HepG2 (cell line): ENCODE measurements around the gene CPT1A. TPM values are rescaled to one million over a fixed set of nuclear protein-coding genes. Genes with fewer than 3 reads are reported as not detected.

Experiments used
- ATAC-seq: fragments of 200-7000 bp; cut with Tn5 transposase; 3 replicates; pipeline ENCODE4 v1.9.1; 2020; ENCODE audit warnings: mild to moderate bottlenecking, moderate library complexity
- BruUV-seq: library from RNA; stranded (reverse); fragments of 400-500 nt; replicated peaks from 2 replicates; lab custom pipeline; 2021; lab: Mats Ljungman, UMichigan
- CTCF ChIA-PET: fragments of 300-600 bp; formaldehyde crosslinking; extraction: SDS; loops from one replicate; lab custom pipeline; 2021; ENCODE audit warnings: low total read pairs, inconsistent platforms, low intra/inter-chr PET ratio; lab: Yijun Ruan, JAX
- POLR2A ChIA-PET: fragments of 350-600 bp; sonication (Branson Sonifier 250); formaldehyde crosslinking; loops from one replicate; lab custom pipeline; 2020; ENCODE audit warnings: antibody characterized with exemption, inconsistent platforms; lab: Yijun Ruan, JAX
- DNase-seq: peaks from one replicate; pipeline ENCODE4 v3.0.0-alpha.2; 2015; ENCODE audit warnings: low spot score
- FAIRE-seq: peaks from 3 replicates; lab custom pipeline; 2011; peaks lifted over from hg19 to GRCh38; lab: Jason Lieb, UNC
- H2AFZ ChIP-seq: one replicate; pipeline ENCODE4 v1.6.1; 2011; ENCODE audit warnings: low read length, inconsistent platforms
- H3K27ac ChIP-seq: fragments of 300-600 bp; 3 replicates; pipeline ENCODE4 v1.8.0; 2011; ENCODE audit warnings: mixed run types, mild to moderate bottlenecking, mixed read lengths, low read length, inconsistent platforms; ENCODE audit not compliant: insufficient read depth; ENCODE audit errors: extremely low read length
- H3K27me3 ChIP-seq, 2 experiments: fragments of 200-600 bp in 1 of 2; 2 replicates in 1 of 2; 3 replicates in 1 of 2; pipeline versions ENCODE4 v1.6.0 to v1.8.0; 2011; ENCODE audit warnings: low read length in 2 of 2, mild to moderate bottlenecking in 2 of 2, moderate library complexity in 2 of 2, inconsistent platforms in 1 of 2; ENCODE audit not compliant: insufficient read depth in 2 of 2, control insufficient read depth in 1 of 2
- H3K36me3 ChIP-seq, 2 experiments: fragments of 200-600 bp in 1 of 2; replicated peaks in 1 of 2; 2 replicates in 1 of 2; 3 replicates in 1 of 2; pipeline versions ENCODE4 v1.5.1 to v1.8.0; 2011; ENCODE audit warnings: low read length in 2 of 2, inconsistent platforms in 1 of 2; ENCODE audit not compliant: insufficient read depth in 2 of 2, control insufficient read depth in 1 of 2
- H3K4me1 ChIP-seq: 2 replicates; pipeline ENCODE4 v1.5.1; 2012; ENCODE audit warnings: low read length, inconsistent platforms; ENCODE audit not compliant: insufficient read depth
- H3K4me2 ChIP-seq: 2 replicates; pipeline ENCODE4 v1.6.0; 2011; ENCODE audit warnings: low read depth, low read length, inconsistent platforms
- H3K4me3 ChIP-seq, 3 experiments: fragments of 200-600 bp in 1 of 3; sonication (generic), shearing (Covaris generic) in 1 of 3; replicated peaks in 1 of 3; 2 replicates each; pipeline ENCODE4 v1.5.1; 2011 to 2016; ENCODE audit warnings: low read length in 3 of 3, inconsistent platforms in 2 of 3, low read depth in 2 of 3, mild to moderate bottlenecking in 2 of 3, control low read depth in 1 of 3, mixed read lengths in 1 of 3; ENCODE audit not compliant: insufficient read depth in 1 of 3
- H3K79me2 ChIP-seq: one replicate; pipeline ENCODE4 v1.6.1; 2011; ENCODE audit warnings: low read length, inconsistent platforms; ENCODE audit not compliant: insufficient read depth
- H3K9ac ChIP-seq: 2 replicates; pipeline ENCODE4 v1.6.0; 2011; ENCODE audit warnings: mild to moderate bottlenecking, low read depth, low read length, inconsistent platforms; ENCODE audit not compliant: insufficient read depth
- H3K9me3 ChIP-seq: 2 replicates; pipeline ENCODE4 v1.5.1; 2012; ENCODE audit warnings: mild to moderate bottlenecking, low read length
- H4K20me1 ChIP-seq: 2 replicates; pipeline ENCODE4 v1.6.0; 2011; ENCODE audit warnings: inconsistent platforms, mild to moderate bottlenecking, low read length, moderate library complexity; ENCODE audit not compliant: insufficient read depth
- CTCF ChIP-seq: sonication (generic); formaldehyde crosslinking; IDR thresholded peaks from 2 replicates; pipeline ENCODE4 v1.5.0; 2020; ENCODE audit warnings: mild to moderate bottlenecking, missing genetic modification reagents, moderate library complexity
- SP1 ChIP-seq, 2 experiments: fragments of 450-650 bp in 1 of 2; sonication (generic) in 1 of 2; formaldehyde crosslinking in 1 of 2; IDR thresholded peaks; 2 replicates each; pipeline versions ENCODE4 v1.4.0 to v1.6.1; 2016 to 2020; ENCODE audit warnings: missing genetic modification reagents in 1 of 2
- ZNF263 ChIP-seq: sonication (generic); formaldehyde crosslinking; IDR thresholded peaks from 2 replicates; pipeline ENCODE4 v1.4.0; 2020; ENCODE audit warnings: missing genetic modification reagents
- ZNF574 ChIP-seq: sonication (generic); formaldehyde crosslinking; IDR thresholded peaks from 2 replicates; pipeline ENCODE4 v1.4.0; 2020; ENCODE audit warnings: missing genetic modification reagents
- ZNF746 ChIP-seq: sonication (generic); formaldehyde crosslinking; IDR thresholded peaks from 2 replicates; pipeline ENCODE4 v1.8.0; 2022; ENCODE audit warnings: mild to moderate bottlenecking, missing genetic modification reagents
- WGBS: methylation state at CpG from one replicate; pipeline ENCODE4 v1.1.6; 2017; ENCODE audit warnings: low lambda C conversion rate; 5-methylcytosine and 5-hydroxymethylcytosine counted together
- in situ Hi-C: cut with HindIII; loops from 2 replicates; pipeline ENCODE4 v1.10.0; 2017; ENCODE audit warnings: low pct_unique_long_range_greater_than_20kb; ENCODE audit not compliant: extremely low pct_ligation_motif_present
- intact Hi-C: fragments of 100-400 bp; cut with micrococcal nuclease; formaldehyde crosslinking; loops from one replicate; pipeline ENCODE4 v1.10.0; 2022; ENCODE audit not compliant: unreplicated experiment
- polyA plus RNA-seq, 8 experiments: library from polyadenylated mRNA; depleted of rRNA in 3 of 8; stranded (reverse) in 7 of 8; unstranded in 1 of 8; fragments of >200 nt; fragmentation: Illumina TruSeq in 4 of 8; extraction: Trizol in 4 of 8; gene quantifications; 2 replicates each; pipeline versions ENCODE4 v1.2.1 to v1.2.3, GENCODE V29; 2011 to 2016; ENCODE audit warnings: low read depth in 4 of 8, missing spikeins in 1 of 8, mixed read lengths in 1 of 8; ENCODE audit not compliant: insufficient read depth in 1 of 8
- total RNA-seq, 5 experiments: library from RNA; depleted of rRNA; stranded (reverse); fragments of >200 nt; fragmentation: Illumina TruSeq; extraction: Trizol; gene quantifications; 2 replicates each; pipeline ENCODE4 v1.2.3, GENCODE V29; 2016; ENCODE audit warnings: low read depth in 1 of 5

The CPT1A gene
- total and polyA plus RNA-seq, 2 of the 13 experiments (the other 11 are each of a cell fraction or from before 2014, with no cell fraction given) = 7.0 to 7.1 TPM

- in situ Hi-C loops = no loop called here
- Histone ChIP-seq H3K79me2 (no peaks in the 10 kb centered on the region), H3K4me3 (0 out of 6 replicates have a peak overlapping the region, but pooled peaks of 1 of the 3 experiments have one; percentile 39), H2AFZ (no peak overlapping the region), H4K20me1 (no peaks in the 10 kb centered on the region), H3K4me2 (no peak overlapping the region), H3K9me3 (no peaks in the 10 kb centered on the region), H3K36me3 (no peaks in the 10 kb centered on the region), H3K27me3 (peaks cover 2 to 18% of the 10 kb centered on the region in 2 experiments; a peak in 3 of 5 replicates), H3K4me1 (no peaks in the 10 kb centered on the region), H3K9ac (no peak overlapping the region), H3K27ac (no peak overlapping the region)
- WGBS = 2% methylated on average over 9 of the region's 16 CpGs
- BruUV-seq = no TSS peak
- DNase-seq (no peak), FAIRE-seq (no peak), ATAC-seq (peak; percentile 68)
- TF ChIP-seq SP1 (IDR thresholded peaks at IDR 0.05) = no peak
- no peak for TF ChIP-seq SP1 (CRISPR knock-in tag; IDR thresholded peaks at IDR 0.05)
- TF ChIP-seq ZNF574 (CRISPR knock-in tag) = peak; percentile 97
- TF ChIP-seq ZNF746 (CRISPR knock-in tag) = no peak
- 0 out of 2 replicates have a peak, but pooled peaks have one; percentile 33 for TF ChIP-seq CTCF
- peak; percentile 80 for TF ChIP-seq ZNF263 (CRISPR knock-in tag)
- CTCF ChIA-PET = no interaction called here
- POLR2A ChIA-PET = no interaction called here
- intact Hi-C loops = no loop called here
Observed at GRCh38 chr11:68704887-68705286, 136.8 kb downstream of the CPT1A start.

Other genes with a start within 250 kb of the CPT1A start
- gene GAL, start 157.4 kb downstream of the CPT1A start, total RNA-seq (2016; rRNA removed; fragmentation: Illumina TruSeq; extraction: Trizol) = not detected in 2 replicates
- gene GAL, start 157.4 kb downstream of the CPT1A start, polyA plus RNA-seq (2011; rRNA removed) = not detected in 2 replicates
- gene TESMIN, start 90.4 kb downstream of the CPT1A start, total RNA-seq (2016; rRNA removed; fragmentation: Illumina TruSeq; extraction: Trizol) = 0.15 and 0.60 TPM in 2 replicates
- 0.22 and 0.45 TPM in 2 replicates for gene TESMIN, start 90.4 kb downstream of the CPT1A start, polyA plus RNA-seq (2011; rRNA removed)
- gene MRPL21, start 61.9 kb upstream of the CPT1A start, total RNA-seq (2016; rRNA removed; fragmentation: Illumina TruSeq; extraction: Trizol) = 100 and 128 TPM in 2 replicates
- gene MRPL21, start 61.9 kb upstream of the CPT1A start, polyA plus RNA-seq (2011; rRNA removed) = 56.3 and 61.5 TPM in 2 replicates
- gene IGHMBP2, start 62.0 kb upstream of the CPT1A start, total RNA-seq (2016; rRNA removed; fragmentation: Illumina TruSeq; extraction: Trizol) = 5.9 and 9.9 TPM in 2 replicates
- 8.9 and 11.4 TPM in 2 replicates for gene IGHMBP2, start 62.0 kb upstream of the CPT1A start, polyA plus RNA-seq (2011; rRNA removed)
- gene MRGPRD, start 139.1 kb upstream of the CPT1A start, total RNA-seq (2016; rRNA removed; fragmentation: Illumina TruSeq; extraction: Trizol) = not detected in 2 replicates
- gene MRGPRD, start 139.1 kb upstream of the CPT1A start, polyA plus RNA-seq (2011; rRNA removed) = not detected in 2 replicates
- not detected in 2 replicates for gene MRGPRF, start 171.3 kb upstream of the CPT1A start, total RNA-seq (2016; rRNA removed; fragmentation: Illumina TruSeq; extraction: Trizol)
- not detected in 2 replicates for gene MRGPRF, start 171.3 kb upstream of the CPT1A start, polyA plus RNA-seq (2011; rRNA removed)
- gene TPCN2, start 207.0 kb upstream of the CPT1A start, total RNA-seq (2016; rRNA removed; fragmentation: Illumina TruSeq; extraction: Trizol) = 2.0 and 5.9 TPM in 2 replicates
- gene TPCN2, start 207.0 kb upstream of the CPT1A start, polyA plus RNA-seq (2011; rRNA removed) = 5.6 and 6.9 TPM in 2 replicates